IMR-90 (cell line): ENCODE measurements around the gene NR1H2. TPM values are rescaled to one million over a fixed set of nuclear protein-coding genes. Genes with fewer than 3 reads are reported as not detected.

Experiments used
- ATAC-seq: fragments of 200-7000 bp; cut with Tn5 transposase; 2 replicates; pipeline ENCODE4 v1.9.1; 2020; ENCODE audit warnings: low read depth, mild to moderate bottlenecking, moderate library complexity
- BruUV-seq: library from RNA; stranded (reverse); fragments of 400-500 nt; replicated peaks from 2 replicates; lab custom pipeline; 2021; lab: Mats Ljungman, UMichigan
- CTCF ChIA-PET: fragments of 300-600 bp; formaldehyde crosslinking; extraction: SDS; loops from one replicate; lab custom pipeline; 2021; ENCODE audit warnings: antibody characterized with exemption; lab: Yijun Ruan, JAX
- POLR2A ChIA-PET: fragments of 300-600 bp; sonication (Branson Sonifier 250); formaldehyde crosslinking; loops from one replicate; lab custom pipeline; 2022; ENCODE audit warnings: antibody characterized with exemption; ENCODE audit not compliant: unreplicated experiment; lab: Charles Lee
- DNase-seq: peaks from one replicate; pipeline ENCODE4 v3.0.0; 2013
- H2AFZ ChIP-seq: replicated peaks from 2 replicates; pipeline ENCODE3; 2013; ENCODE audit warnings: low read length, mild to moderate bottlenecking; ENCODE audit not compliant: poor library complexity
- H2AK5ac ChIP-seq: 2 replicates; pipeline ENCODE4 v1.6.1; 2013; ENCODE audit warnings: low read depth, low read length, inconsistent platforms
- H2AK9ac ChIP-seq: replicated peaks from 2 replicates; pipeline ENCODE3; 2013; ENCODE audit warnings: mild to moderate bottlenecking, low read depth, low read length, moderate library complexity; ENCODE audit not compliant: poor library complexity
- H2BK120ac ChIP-seq: 2 replicates; pipeline ENCODE4 v1.6.1; 2013; ENCODE audit warnings: low read depth, low read length, inconsistent platforms
- H2BK15ac ChIP-seq: 3 replicates; pipeline ENCODE4 v1.6.1; 2013; ENCODE audit warnings: low read depth, low read length, inconsistent platforms
- H2BK20ac ChIP-seq: 2 replicates; pipeline ENCODE4 v1.6.1; 2013; ENCODE audit warnings: low read depth, mild to moderate bottlenecking, inconsistent platforms, low read length, moderate library complexity
- H2BK5ac ChIP-seq: 2 replicates; pipeline ENCODE4 v1.6.1; 2013; ENCODE audit warnings: mild to moderate bottlenecking, low read depth, low read length, inconsistent platforms; ENCODE audit not compliant: poor library complexity, severe bottlenecking
- H3K14ac ChIP-seq: replicated peaks from 2 replicates; pipeline ENCODE4 v1.6.1; 2013; ENCODE audit warnings: low read depth, low read length, inconsistent platforms
- H3K18ac ChIP-seq: 2 replicates; pipeline ENCODE4 v1.6.1; 2013; ENCODE audit warnings: low read depth, low read length, control low read depth
- H3K23ac ChIP-seq: 2 replicates; pipeline ENCODE4 v1.6.1; 2013; ENCODE audit warnings: low read depth, low read length, inconsistent platforms
- H3K27ac ChIP-seq: 2 replicates; pipeline ENCODE4 v1.5.1; 2013; ENCODE audit warnings: mild to moderate bottlenecking, control low read depth, low read length; ENCODE audit not compliant: insufficient read depth
- H3K27me3 ChIP-seq: 2 replicates; pipeline ENCODE4 v1.6.1; 2013; ENCODE audit warnings: low read length; ENCODE audit not compliant: control insufficient read depth, insufficient read depth
- H3K36me3 ChIP-seq: 2 replicates; pipeline ENCODE4 v1.6.1; 2013; ENCODE audit warnings: low read length, mixed read lengths; ENCODE audit not compliant: control insufficient read depth, insufficient read depth
- H3K4ac ChIP-seq: 2 replicates; pipeline ENCODE4 v1.6.1; 2013; ENCODE audit warnings: low read depth, low read length, inconsistent platforms
- H3K4me1 ChIP-seq: 2 replicates; pipeline ENCODE4 v1.6.1; 2013; ENCODE audit warnings: low read length, mixed read lengths; ENCODE audit not compliant: control insufficient read depth, insufficient read depth
- H3K4me2 ChIP-seq: 2 replicates; pipeline ENCODE4 v1.6.1; 2013; ENCODE audit warnings: low read depth, mild to moderate bottlenecking, control low read depth, low read length, moderate library complexity
- H3K4me3 ChIP-seq: 2 replicates; pipeline ENCODE4 v1.5.1; 2013; ENCODE audit warnings: low read depth, mild to moderate bottlenecking, control low read depth, low read length, moderate library complexity; ENCODE audit not compliant: insufficient read depth
- H3K56ac ChIP-seq: 2 replicates; pipeline ENCODE4 v1.6.1; 2013; ENCODE audit warnings: low read length, inconsistent platforms; ENCODE audit not compliant: insufficient read depth; ENCODE audit errors: extremely low read depth
- H3K79me1 ChIP-seq, 2 experiments: 2 replicates each; pipeline ENCODE4 v1.6.1; 2013; ENCODE audit warnings: low read length in 2 of 2, inconsistent platforms in 1 of 2, low read depth in 1 of 2
- H3K9ac ChIP-seq: 2 replicates; pipeline ENCODE4 v1.6.1; 2013; ENCODE audit warnings: low read depth, low read length, control low read depth
- H3K9me1 ChIP-seq: 2 replicates; pipeline ENCODE4 v1.6.1; 2013; ENCODE audit warnings: low read length, inconsistent platforms; ENCODE audit not compliant: insufficient read depth
- H3K9me3 ChIP-seq: 2 replicates; pipeline ENCODE4 v1.6.1; 2013; ENCODE audit warnings: low read length; ENCODE audit not compliant: control insufficient read depth, insufficient read depth
- H4K20me1 ChIP-seq: 2 replicates; pipeline ENCODE4 v1.6.1; 2013; ENCODE audit warnings: low read length, inconsistent platforms; ENCODE audit not compliant: insufficient read depth
- H4K5ac ChIP-seq: 2 replicates; pipeline ENCODE4 v1.6.1; 2013; ENCODE audit warnings: mild to moderate bottlenecking, low read depth, low read length, control low read depth
- H4K8ac ChIP-seq, 2 experiments: 2 replicates each; pipeline ENCODE4 v1.6.1; 2013; ENCODE audit warnings: low read depth in 2 of 2, low read length in 2 of 2, control low read depth in 1 of 2, inconsistent platforms in 1 of 2
- H4K91ac ChIP-seq: 2 replicates; pipeline ENCODE4 v1.6.1; 2013; ENCODE audit warnings: low read depth, low read length, inconsistent platforms; ENCODE audit not compliant: insufficient read depth
- FOS ChIP-seq: fragments of 150-350 bp; IDR thresholded peaks from 2 replicates; pipeline ENCODE4 v1.6.1; 2016; ENCODE audit warnings: low read depth, low read length
- MAZ ChIP-seq: IDR thresholded peaks from 2 replicates; pipeline ENCODE4 v1.6.1; 2012; ENCODE audit warnings: low read depth, mild to moderate bottlenecking, low read length, improper control_type of control experiment, moderate library complexity, borderline replicate concordance
- POLR2A ChIP-seq: IDR thresholded peaks from 2 replicates; pipeline ENCODE4 v1.6.1; 2012; ENCODE audit warnings: mild to moderate bottlenecking, low read depth, low read length
- WGBS, 2 experiments: methylation state at CpG; one replicate each; pipeline versions ENCODE4 v1.1.5 to v1.1.7; 2013; ENCODE audit warnings: missing lambda C conversion rate in 2 of 2; ENCODE audit not compliant: insufficient read length in 1 of 2; ENCODE audit errors: extremely low coverage in 2 of 2; 5-methylcytosine and 5-hydroxymethylcytosine counted together
- dilution Hi-C: fragments of 300-500 bp; cut with HindIII; formaldehyde crosslinking; loops from one replicate; pipeline ENCODE4 v1.14.3; 2018; ENCODE audit warnings: low sequenced_read_pairs; ENCODE audit not compliant: unreplicated experiment
- in situ Hi-C: fragments of 300-500 bp; cut with MboI; formaldehyde crosslinking; loops from 3 replicates; pipeline ENCODE4 v1.14.3; 2019; ENCODE audit warnings: low sequenced_read_pairs, inconsistent platforms, mixed read lengths
- intact Hi-C: fragments of 100-400 bp; cut with micrococcal nuclease; formaldehyde crosslinking; loops from 2 replicates; pipeline ENCODE4 v1.10.0; 2022
- polyA plus RNA-seq, 3 experiments: library from polyadenylated mRNA; depleted of rRNA; stranded (reverse); fragments of >200 nt; gene quantifications; 2 replicates each; pipeline ENCODE4 v1.2.3, GENCODE V29; 2012; ENCODE audit warnings: low replicate concordance in 1 of 3
- total RNA-seq: library from RNA; depleted of rRNA; stranded (reverse); fragments of >200 nt; gene quantifications from 2 replicates; pipeline ENCODE4 v1.2.3, GENCODE V29; 2012

Gene NR1H2
- total and polyA plus RNA-seq, 2 of the 4 experiments (the other 2 are of a cell fraction), result 37.8 to 48.4 TPM

DNA sequence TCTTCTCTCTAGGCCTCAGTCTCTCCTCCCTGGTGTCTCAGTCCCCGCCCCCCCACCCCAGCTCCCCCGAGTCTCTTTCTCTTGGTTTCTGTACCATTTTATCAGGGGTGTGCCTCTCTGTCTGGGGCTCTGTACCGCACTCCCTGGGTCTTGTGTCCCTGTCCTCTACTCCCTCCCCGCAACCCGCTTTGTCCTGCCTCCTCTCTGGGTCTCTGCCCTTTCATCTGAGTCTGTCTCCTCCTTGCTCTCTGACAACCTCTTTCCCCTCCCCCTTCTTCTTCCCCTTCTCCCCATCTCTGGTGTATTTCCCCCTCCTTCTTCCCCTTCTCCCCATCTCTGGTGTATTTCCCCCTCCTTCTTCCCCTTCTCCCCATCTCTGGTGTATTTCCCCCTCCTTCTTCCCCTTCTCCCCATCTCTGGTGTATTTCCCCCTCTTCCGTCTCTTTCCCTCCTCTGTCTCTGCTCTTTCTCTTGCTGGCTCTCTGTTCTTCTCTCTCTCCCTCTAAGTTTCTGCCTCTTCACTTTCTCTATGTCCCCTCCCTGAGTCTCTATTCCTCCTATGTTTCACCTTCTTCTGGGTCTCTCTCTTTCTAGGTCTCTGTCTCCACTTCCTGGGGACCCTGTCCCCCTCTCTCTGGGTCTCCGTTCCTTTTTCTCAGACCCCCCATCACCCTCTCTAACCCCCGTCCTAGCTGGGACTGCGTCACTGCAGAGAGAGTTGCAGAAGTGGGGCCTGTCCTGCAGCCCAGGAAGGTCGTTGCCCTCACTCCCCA, 44.9 kb upstream of the NR1H2 start:
- peaks cover 46% of the 10 kb centered on the region for H3K27me3 ChIP-seq
- H3K9me3 ChIP-seq, result peaks cover 11% of the 10 kb centered on the region
- no peak overlapping the region for H3K56ac ChIP-seq
- H3K9ac ChIP-seq, result no peak overlapping the region
- H2BK5ac ChIP-seq, result no peak overlapping the region
- no peaks in the 10 kb centered on the region for H3K4me1 ChIP-seq
- dilution Hi-C loops, result no loop called here
- no TSS peak for BruUV-seq
- H3K4me2 ChIP-seq, result no peak overlapping the region
- H2AK5ac ChIP-seq, result no peak overlapping the region
- no peak overlapping the region for H3K4me3 ChIP-seq
- H3K27ac ChIP-seq, result no peak overlapping the region
- no peaks in the 10 kb centered on the region; the same call in 1 of the 2 replicates for H3K9me1 ChIP-seq
- H3K4ac ChIP-seq, result no peak overlapping the region
- no peaks in the 10 kb centered on the region for H3K36me3 ChIP-seq
- DNase-seq, result no peak
- no peak for TF ChIP-seq POLR2A
- TF ChIP-seq FOS, result no peak
- no peak for TF ChIP-seq MAZ
- no peak overlapping the region for H2AFZ ChIP-seq
- CTCF ChIA-PET, result no interaction called here
- no peaks in the 10 kb centered on the region for H4K20me1 ChIP-seq
- intact Hi-C loops, result no loop called here
- no peak overlapping the region for H2AK9ac ChIP-seq
- in situ Hi-C loops, result no loop called here
- POLR2A ChIA-PET, result interaction anchor here (0.5 kb wide), 1 partner anchor 14 kb away, joined by 3 read pairs; no protein-coding TSS in a partner anchor
- ATAC-seq, result no peak
- no peak overlapping the region for H3K18ac ChIP-seq
- H4K5ac ChIP-seq, result no peak overlapping the region
- no peak overlapping the region for H3K23ac ChIP-seq
- WGBS, 2 experiments, result 13% methylated on average over 4 of the region's 10 CpGs; no CpG with 5 or more reads in 1 of the 2 experiments
- no peak overlapping the region for H3K14ac ChIP-seq
- no peak overlapping the region for H2BK15ac ChIP-seq
- no peak overlapping the region for H2BK20ac ChIP-seq
- H4K8ac ChIP-seq, result no peak overlapping the region
- H4K91ac ChIP-seq, result no peak overlapping the region
- no peak overlapping the region for H2BK120ac ChIP-seq
- no peaks in the 10 kb centered on the region for H3K79me1 ChIP-seq
